Measurements from ENCODE around the gene RARRES1. TPM values are rescaled to one million over a fixed set of nuclear protein-coding genes. Genes with fewer than 3 reads are reported as not detected.

The RARRES1 gene
- polyA plus RNA-seq, 1 experiment = 2.0 TPM

GRCh38 chr3:158765518-158766205, 33.4 kb upstream of the RARRES1 start:
- POLR2A ChIA-PET = no interaction called here
- Histone ChIP-seq H3K4me3 (ENCODE audit: low read depth, low read length) (no peak overlapping the region), H3K36me3 (ENCODE audit: control insufficient read depth, insufficient read depth, low read length) (no peaks in the 10 kb centered on the region), H3K27me3 (ENCODE audit: control insufficient read depth, insufficient read depth, low read length) (no peaks in the 10 kb centered on the region)
- CTCF ChIA-PET = interaction anchor here (1.2 to 2.0 kb wide), 2 partner anchors 13 to 24 kb away, joined by 3 to 7 read pairs; no protein-coding TSS in a partner anchor
- no peak for DNase-seq (ENCODE audit: low read depth)
- TF ChIP-seq CTCF (IDR thresholded peaks at IDR 0.05; ENCODE audit: insufficient read depth, low read depth, low read length) = no peak

- POLR2A ChIA-PET = no interaction called here
- Histone ChIP-seq H3K36me3 (ENCODE audit: control insufficient read depth, insufficient read depth, low read length) (no peaks in the 10 kb centered on the region), H3K27me3 (ENCODE audit: control insufficient read depth, insufficient read depth, low read length) (no peaks in the 10 kb centered on the region), H3K4me3 (ENCODE audit: low read depth, low read length) (no peak overlapping the region)
- TF ChIP-seq CTCF (IDR thresholded peaks at IDR 0.05; ENCODE audit: insufficient read depth, low read depth, low read length) = no peak
- CTCF ChIA-PET = interaction anchor here (0.9 kb wide), 1 partner anchor 16 kb away, joined by 3 read pairs; no protein-coding TSS in a partner anchor
- DNase-seq (ENCODE audit: low read depth) = no peak
These were observed 31.2 kb upstream of the RARRES1 start for GRCh38 chr3:158763421-158763820.

DNA sequence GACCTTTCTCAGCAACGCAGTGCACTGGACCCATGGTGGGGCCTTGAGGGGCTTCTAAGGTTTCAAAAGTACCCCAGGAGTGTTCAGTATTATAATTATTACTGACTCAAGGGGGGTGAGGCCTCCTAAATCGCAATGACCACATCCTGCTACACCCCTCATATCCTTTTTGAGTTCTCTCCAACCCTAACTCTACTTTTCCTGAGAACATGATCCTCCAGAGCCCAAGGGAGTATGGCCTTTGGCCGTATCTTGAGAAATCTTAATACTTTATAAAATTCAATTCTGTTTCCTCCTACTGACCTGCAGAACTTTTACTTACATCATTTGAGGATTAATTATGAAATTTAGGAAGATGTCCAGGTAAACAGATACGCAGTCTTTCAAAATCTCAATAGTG, 30.4 kb upstream of the RARRES1 start:
- ChIA-PET CTCF (interaction anchor here (0.9 kb wide), 1 partner anchor 15 kb away, joined by 3 read pairs; no protein-coding TSS in a partner anchor), POLR2A (no interaction called here)
- no peak for TF ChIP-seq CTCF (IDR thresholded peaks at IDR 0.05; ENCODE audit: insufficient read depth, low read depth, low read length)
- Histone ChIP-seq H3K4me3 (ENCODE audit: low read depth, low read length) (no peak overlapping the region), H3K36me3 (ENCODE audit: control insufficient read depth, insufficient read depth, low read length) (no peaks in the 10 kb centered on the region), H3K27me3 (ENCODE audit: control insufficient read depth, insufficient read depth, low read length) (no peaks in the 10 kb centered on the region)
- no peak for DNase-seq (ENCODE audit: low read depth)

GRCh38 chr3:158761350-158761749, 29.1 kb upstream of the RARRES1 start:
- Histone ChIP-seq H3K36me3 (ENCODE audit: control insufficient read depth, insufficient read depth, low read length) (no peaks in the 10 kb centered on the region), H3K27me3 (ENCODE audit: control insufficient read depth, insufficient read depth, low read length) (no peaks in the 10 kb centered on the region), H3K4me3 (ENCODE audit: low read depth, low read length) (no peak overlapping the region)
- no peak for DNase-seq (ENCODE audit: low read depth)
- no peak for TF ChIP-seq CTCF (IDR thresholded peaks at IDR 0.05; ENCODE audit: insufficient read depth, low read depth, low read length)
- POLR2A ChIA-PET = no interaction called here
- CTCF ChIA-PET = interaction anchor here (1.2 kb wide), 1 partner anchor 19 kb away, joined by 3 read pairs; no protein-coding TSS in a partner anchor

GRCh38 chr3:158755421-158755820, 23.2 kb upstream of the RARRES1 start:
- no peaks in the 10 kb centered on the region for H3K27me3 ChIP-seq (ENCODE audit: control insufficient read depth, insufficient read depth, low read length)
- no peak for DNase-seq (ENCODE audit: low read depth)
- no peak overlapping the region for H3K4me3 ChIP-seq (ENCODE audit: low read depth, low read length)
- TF ChIP-seq CTCF (IDR thresholded peaks at IDR 0.05; ENCODE audit: insufficient read depth, low read depth, low read length) = no peak
- no peaks in the 10 kb centered on the region for H3K36me3 ChIP-seq (ENCODE audit: control insufficient read depth, insufficient read depth, low read length)
- ChIA-PET CTCF (interaction anchor here (0.8 to 1.7 kb wide), 3 partner anchors 13 to 36 kb away, joined by 3 read pairs; no protein-coding TSS in a partner anchor), POLR2A (no interaction called here)
